ENCODE data around the gene HSD17B11.
"Not testable (repeated sequence)": the region's sequence is repeated elsewhere in the genome, so short reads cannot be mapped to it uniquely, and the experiment has no call there.

The HSD17B11 gene

GRCh38 chr4:87390891-87391575, at the start of gene HSD17B11:
HSD17B11 (minus strand) TSS chr4:87391188; CDS start chr4:87391070, 118 bp downstream.
- DNase-seq (ENCODE audit: low spot score): peak; percentile 89

- no peak for DNase-seq (ENCODE audit: low spot score)
Observed at GRCh38 chr4:87433342-87433741, 42.4 kb upstream of the HSD17B11 start.

GRCh38 chr4:87430038-87430437, 39.0 kb upstream of the HSD17B11 start:
- no peak for DNase-seq (ENCODE audit: low spot score)

- DNase-seq (ENCODE audit: low spot score): no peak
Observed at GRCh38 chr4:87428979-87429378, 38.0 kb upstream of the HSD17B11 start.

GRCh38 chr4:87427518-87427868, 36.5 kb upstream of the HSD17B11 start:
- no peak for DNase-seq (ENCODE audit: low spot score)

- DNase-seq (ENCODE audit: low spot score): no peak
Observed at GRCh38 chr4:87426865-87427517, 36.0 kb upstream of the HSD17B11 start.

- DNase-seq (ENCODE audit: low spot score): no peak
Observed at GRCh38 chr4:87425711-87426110, 34.7 kb upstream of the HSD17B11 start.

- not testable (repeated sequence) for DNase-seq (ENCODE audit: low spot score)
Observed at GRCh38 chr4:87424099-87424543, 33.1 kb upstream of the HSD17B11 start.

GRCh38 chr4:87423317-87424098, 32.5 kb upstream of the HSD17B11 start:
- DNase-seq (ENCODE audit: low spot score): no peak

GRCh38 chr4:87422104-87423052, 31.4 kb upstream of the HSD17B11 start, which contains the start of gene NUDT9:
NUDT9 (plus strand) TSS chr4:87422573; CDS start chr4:87422906, 333 bp downstream.
- DNase-seq (ENCODE audit: low spot score): peak; percentile 96

- no peak for DNase-seq (ENCODE audit: low spot score)
Observed at GRCh38 chr4:87420276-87420830, 29.4 kb upstream of the HSD17B11 start.

GRCh38 chr4:87419578-87420249, 28.7 kb upstream of the HSD17B11 start:
- no peak for DNase-seq (ENCODE audit: low spot score)

GRCh38 chr4:87418410-87418809, 27.4 kb upstream of the HSD17B11 start:
- DNase-seq (ENCODE audit: low spot score): not testable (repeated sequence)

GRCh38 chr4:87416965-87417364, 26.0 kb upstream of the HSD17B11 start:
- DNase-seq (ENCODE audit: low spot score): no peak

- DNase-seq (ENCODE audit: low spot score): no peak
Observed at GRCh38 chr4:87414816-87415215, 23.8 kb upstream of the HSD17B11 start.

- no peak for DNase-seq (ENCODE audit: low spot score)
Observed at GRCh38 chr4:87410679-87411078, 19.7 kb upstream of the HSD17B11 start.

GRCh38 chr4:87410157-87410556, 19.2 kb upstream of the HSD17B11 start:
- no peak for DNase-seq (ENCODE audit: low spot score)

GRCh38 chr4:87409420-87409939, 18.5 kb upstream of the HSD17B11 start:
- DNase-seq (ENCODE audit: low spot score): no peak

- DNase-seq (ENCODE audit: low spot score): not testable (repeated sequence)
Observed at GRCh38 chr4:87406902-87407301, 15.9 kb upstream of the HSD17B11 start.

- no peak for DNase-seq (ENCODE audit: low spot score)
Observed at GRCh38 chr4:87406462-87406861, 15.5 kb upstream of the HSD17B11 start.

Measured in ecto neural progenitor cell (in vitro differentiated cells).